ENCODE measurements around the gene ACSM5. TPM values are rescaled to one million over a fixed set of nuclear protein-coding genes. Genes with fewer than 3 reads are reported as not detected.
A peak's percentile ranks its signal among the peaks of the same experiment; 100 is the strongest.

ACSM5 gene
- polyA plus RNA-seq, 1 experiment = not detected

DNA sequence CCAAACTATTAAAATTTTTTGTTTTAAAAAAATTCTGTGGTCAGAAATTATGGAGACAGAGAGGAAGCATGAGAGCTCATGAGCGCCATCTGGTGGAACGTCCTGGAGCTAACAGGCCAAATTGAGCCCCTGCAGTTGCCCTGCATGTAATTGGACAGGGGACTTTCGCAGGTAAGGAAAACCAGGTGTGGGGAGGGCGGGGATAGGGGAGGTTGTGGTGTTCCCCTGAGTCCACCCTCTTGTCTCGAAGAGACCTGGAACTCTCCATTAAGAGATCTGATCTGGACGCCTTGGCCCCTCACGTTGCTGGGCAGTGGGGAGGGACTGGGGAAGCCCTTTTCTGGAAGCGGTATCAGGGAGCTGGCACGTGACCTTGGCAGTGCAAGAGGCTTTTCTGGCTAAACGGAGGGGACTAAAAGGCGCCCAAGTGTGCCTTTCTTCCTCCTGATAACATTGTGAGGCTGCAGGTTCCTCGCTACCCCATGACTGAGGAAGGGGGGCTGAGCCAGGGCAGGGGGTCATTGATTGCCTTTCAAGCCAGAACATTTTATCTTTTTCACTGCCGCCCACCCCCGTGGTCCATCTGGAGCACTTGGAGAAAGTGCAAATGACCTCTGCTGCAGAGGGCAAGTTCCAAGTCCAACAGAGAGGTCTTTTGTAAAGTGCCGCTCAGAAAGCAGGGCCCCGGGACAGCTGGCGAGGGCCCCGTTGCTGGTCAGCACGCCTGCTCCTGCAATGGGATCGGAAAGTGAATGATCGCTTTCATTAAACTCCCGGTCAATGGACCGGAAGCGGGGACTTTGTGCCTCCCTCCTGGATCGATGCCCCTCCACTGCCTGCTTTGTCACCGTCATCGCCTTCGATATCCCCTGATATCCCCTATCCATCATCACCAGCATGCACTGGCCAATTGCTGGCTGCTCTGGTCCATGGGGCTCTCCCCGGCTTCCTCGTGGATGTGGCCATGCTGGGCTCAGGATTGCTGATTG lies 23.2 kb upstream of the ACSM5 start:
- TF ChIP-seq, protein P1, sequence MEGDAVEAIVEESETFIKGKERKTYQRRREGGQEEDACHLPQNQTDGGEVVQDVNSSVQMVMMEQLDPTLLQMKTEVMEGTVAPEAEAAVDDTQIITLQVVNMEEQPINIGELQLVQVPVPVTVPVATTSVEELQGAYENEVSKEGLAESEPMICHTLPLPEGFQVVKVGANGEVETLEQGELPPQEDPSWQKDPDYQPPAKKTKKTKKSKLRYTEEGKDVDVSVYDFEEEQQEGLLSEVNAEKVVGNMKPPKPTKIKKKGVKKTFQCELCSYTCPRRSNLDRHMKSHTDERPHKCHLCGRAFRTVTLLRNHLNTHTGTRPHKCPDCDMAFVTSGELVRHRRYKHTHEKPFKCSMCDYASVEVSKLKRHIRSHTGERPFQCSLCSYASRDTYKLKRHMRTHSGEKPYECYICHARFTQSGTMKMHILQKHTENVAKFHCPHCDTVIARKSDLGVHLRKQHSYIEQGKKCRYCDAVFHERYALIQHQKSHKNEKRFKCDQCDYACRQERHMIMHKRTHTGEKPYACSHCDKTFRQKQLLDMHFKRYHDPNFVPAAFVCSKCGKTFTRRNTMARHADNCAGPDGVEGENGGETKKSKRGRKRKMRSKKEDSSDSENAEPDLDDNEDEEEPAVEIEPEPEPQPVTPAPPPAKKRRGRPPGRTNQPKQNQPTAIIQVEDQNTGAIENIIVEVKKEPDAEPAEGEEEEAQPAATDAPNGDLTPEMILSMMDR (IDR thresholded peaks at IDR 0.05; ENCODE audit: insufficient read depth, low read depth, low read length) = peak; percentile 88
- ChIA-PET POLR2A (no interaction called here), CTCF (interaction anchor here (0.8 to 5.9 kb wide), 13 partner anchors 8 to 482 kb away, joined by 3 to 154 read pairs (median 3); no protein-coding TSS in a partner anchor)
- no peak for DNase-seq (ENCODE audit: low read depth)
- Histone ChIP-seq H3K36me3 (ENCODE audit: control insufficient read depth, insufficient read depth, low read length) (no peaks in the 10 kb centered on the region), H3K27me3 (ENCODE audit: control insufficient read depth, insufficient read depth, low read length) (no peaks in the 10 kb centered on the region), H3K4me3 (ENCODE audit: low read depth, low read length) (no peak overlapping the region)

DNA sequence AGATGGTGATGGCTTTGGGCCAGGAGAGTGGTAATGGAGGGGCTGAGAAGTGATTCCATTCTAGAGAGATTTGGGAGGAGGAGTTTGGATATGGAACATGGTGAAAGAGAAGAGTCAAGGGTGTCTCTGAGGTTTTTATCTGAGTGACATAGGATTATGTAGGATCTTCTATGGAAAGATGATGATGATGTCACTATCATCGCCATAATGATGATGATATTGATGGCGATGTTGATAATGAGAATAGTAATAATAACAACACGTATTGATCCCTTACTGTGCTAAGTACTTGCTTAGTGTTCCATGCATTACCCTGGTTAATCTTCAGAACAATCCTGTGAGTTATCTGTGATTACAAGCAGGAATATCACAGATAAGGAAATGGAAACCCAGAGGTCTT lies 21.4 kb upstream of the ACSM5 start:
- no peak overlapping the region for H3K4me3 ChIP-seq (ENCODE audit: low read depth, low read length)
- DNase-seq (ENCODE audit: low read depth) = no peak
- no peaks in the 10 kb centered on the region for H3K36me3 ChIP-seq (ENCODE audit: control insufficient read depth, insufficient read depth, low read length)
- POLR2A ChIA-PET = no interaction called here
- TF ChIP-seq, protein P1 (IDR thresholded peaks at IDR 0.05; ENCODE audit: insufficient read depth, low read depth, low read length) = no peak
- CTCF ChIA-PET = interaction anchor here (5.9 kb wide), 1 partner anchor 484 kb away, joined by 154 read pairs; no protein-coding TSS in a partner anchor
- no peaks in the 10 kb centered on the region for H3K27me3 ChIP-seq (ENCODE audit: control insufficient read depth, insufficient read depth, low read length)

DNA sequence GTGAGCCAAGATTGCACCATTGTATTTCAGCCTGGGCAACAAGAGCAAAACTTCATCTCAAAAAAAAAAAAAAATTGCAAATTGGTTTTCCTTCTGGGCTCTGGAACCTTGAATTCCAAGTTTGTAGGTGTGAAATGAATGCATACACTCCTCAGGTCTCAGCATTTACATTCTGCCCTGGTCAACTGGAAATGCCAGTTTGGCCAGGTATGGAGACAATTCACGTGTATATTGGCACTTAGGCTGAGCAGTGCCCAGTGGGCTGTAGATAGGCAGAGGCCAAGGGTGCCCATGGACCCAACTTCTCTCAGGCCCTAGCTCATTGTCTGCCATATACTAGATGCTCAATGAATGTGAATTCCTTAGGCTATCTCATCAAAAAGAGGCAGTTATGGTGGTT lies 20.5 kb upstream of the ACSM5 start:
- Histone ChIP-seq H3K36me3 (ENCODE audit: control insufficient read depth, insufficient read depth, low read length) (no peaks in the 10 kb centered on the region), H3K4me3 (ENCODE audit: low read depth, low read length) (no peak overlapping the region), H3K27me3 (ENCODE audit: control insufficient read depth, insufficient read depth, low read length) (no peaks in the 10 kb centered on the region)
- ChIA-PET CTCF (no interaction called here), POLR2A (no interaction called here)
- TF ChIP-seq, protein P1 (IDR thresholded peaks at IDR 0.05; ENCODE audit: insufficient read depth, low read depth, low read length) = no peak
- DNase-seq (ENCODE audit: low read depth) = no peak

DNA sequence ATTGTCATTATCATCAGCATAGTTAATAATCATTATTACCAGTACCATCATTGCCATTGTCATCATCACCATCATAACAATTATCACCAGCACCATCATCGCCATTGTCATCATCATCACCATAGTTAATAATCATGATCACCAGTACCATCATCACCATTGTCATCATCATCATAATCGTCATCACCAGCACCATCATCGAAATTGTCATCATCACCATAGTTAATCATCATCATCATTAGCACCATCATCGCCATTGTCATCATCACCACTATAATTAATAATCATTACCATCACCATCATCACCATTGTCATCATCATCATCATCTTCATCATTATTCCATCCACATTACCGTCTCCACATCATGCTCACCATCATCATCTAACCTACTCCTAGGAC lies 18.3 kb upstream of the ACSM5 start:
- Histone ChIP-seq H3K4me3 (ENCODE audit: low read depth, low read length) (no peak overlapping the region), H3K36me3 (ENCODE audit: control insufficient read depth, insufficient read depth, low read length) (no peaks in the 10 kb centered on the region), H3K27me3 (ENCODE audit: control insufficient read depth, insufficient read depth, low read length) (no peaks in the 10 kb centered on the region)
- POLR2A ChIA-PET = no interaction called here
- no peak for DNase-seq (ENCODE audit: low read depth)
- TF ChIP-seq, protein P1 (IDR thresholded peaks at IDR 0.05; ENCODE audit: insufficient read depth, low read depth, low read length) = no peak
- CTCF ChIA-PET = no interaction called here

DNA sequence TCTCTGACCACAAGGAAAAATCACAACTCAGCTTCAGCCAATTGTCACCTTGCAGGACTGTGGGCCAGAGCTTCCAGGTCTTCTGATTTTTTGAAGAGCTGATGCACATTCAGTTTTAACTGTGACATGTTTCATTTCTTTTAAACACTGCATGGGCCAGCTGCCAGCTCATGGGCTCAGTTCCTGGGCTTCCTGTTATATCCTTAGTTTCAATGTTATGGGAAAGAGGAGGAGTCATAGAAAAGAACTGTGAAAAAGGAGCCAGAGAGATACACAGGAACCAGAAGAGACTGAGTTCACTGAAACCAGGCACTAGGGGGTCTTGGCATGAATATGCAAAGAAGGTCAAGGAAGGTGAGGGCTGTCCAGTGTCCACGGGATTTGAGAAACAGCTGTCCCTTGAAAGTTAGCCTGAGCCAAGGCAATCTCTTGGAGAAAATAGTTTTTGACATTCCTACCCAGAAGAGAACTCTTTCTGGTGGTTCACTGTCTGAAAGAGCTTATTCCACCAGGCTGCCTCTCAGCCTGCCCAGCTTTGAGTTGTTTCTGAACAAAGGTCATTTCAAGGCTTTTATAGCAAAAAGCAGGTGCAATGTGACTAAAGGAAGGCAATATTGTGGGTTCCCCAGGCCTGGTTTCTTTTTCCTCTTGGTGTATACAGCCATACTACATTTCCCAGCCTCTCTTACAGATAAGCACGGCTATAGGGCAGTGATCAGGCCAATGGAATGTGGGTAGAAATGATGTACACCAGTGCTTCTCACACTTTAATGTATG lies 15.3 kb upstream of the ACSM5 start:
- Histone ChIP-seq H3K27me3 (ENCODE audit: control insufficient read depth, insufficient read depth, low read length) (no peaks in the 10 kb centered on the region), H3K36me3 (ENCODE audit: control insufficient read depth, insufficient read depth, low read length) (no peaks in the 10 kb centered on the region), H3K4me3 (ENCODE audit: low read depth, low read length) (no peak overlapping the region)
- POLR2A ChIA-PET = no interaction called here
- no peak for DNase-seq (ENCODE audit: low read depth)
- TF ChIP-seq, protein P1 (IDR thresholded peaks at IDR 0.05; ENCODE audit: insufficient read depth, low read depth, low read length) = no peak
- CTCF ChIA-PET = interaction anchor here (0.6 to 2.4 kb wide), 3 partner anchors 8 to 925 kb away, joined by 3 to 18 read pairs (median 5); no protein-coding TSS in a partner anchor
